Body of pancreas (tissue), 4 donors: ENCODE data around the gene ULK1.

Source experiments
- CTCF ChIP-seq, 7 experiments: fragments of 450-650 bp in 4 of 7; fragments of 200-600 bp in 3 of 7; sonication (generic) in 3 of 7; IDR thresholded peaks; one replicate each; pipeline ENCODE4 v1.5.1; 2016 to 2019; ENCODE audit warnings: antibody characterized with exemption in 7 of 7
- POLR2A ChIP-seq, 3 donors: fragments of 450-650 bp; IDR thresholded peaks; one replicate each; pipeline ENCODE4 v1.6.1; 2016; ENCODE audit warnings: antibody characterized with exemption in 3 of 3, mild to moderate bottlenecking in 2 of 3

GRCh38 chr12:131856366-131857097, 37.9 kb upstream of the ULK1 start:
- TF ChIP-seq CTCF (IDR thresholded peaks at IDR 0.05), result no peak
- TF ChIP-seq POLR2A (IDR thresholded peaks at IDR 0.05), result no peak
